Measurements from ENCODE around the gene FUCA2. TPM values are rescaled to one million over a fixed set of nuclear protein-coding genes. Genes with fewer than 3 reads are reported as not detected.

FUCA2 gene
- total RNA-seq, 1 experiment from 2014 or later: 48.5 TPM

DNA sequence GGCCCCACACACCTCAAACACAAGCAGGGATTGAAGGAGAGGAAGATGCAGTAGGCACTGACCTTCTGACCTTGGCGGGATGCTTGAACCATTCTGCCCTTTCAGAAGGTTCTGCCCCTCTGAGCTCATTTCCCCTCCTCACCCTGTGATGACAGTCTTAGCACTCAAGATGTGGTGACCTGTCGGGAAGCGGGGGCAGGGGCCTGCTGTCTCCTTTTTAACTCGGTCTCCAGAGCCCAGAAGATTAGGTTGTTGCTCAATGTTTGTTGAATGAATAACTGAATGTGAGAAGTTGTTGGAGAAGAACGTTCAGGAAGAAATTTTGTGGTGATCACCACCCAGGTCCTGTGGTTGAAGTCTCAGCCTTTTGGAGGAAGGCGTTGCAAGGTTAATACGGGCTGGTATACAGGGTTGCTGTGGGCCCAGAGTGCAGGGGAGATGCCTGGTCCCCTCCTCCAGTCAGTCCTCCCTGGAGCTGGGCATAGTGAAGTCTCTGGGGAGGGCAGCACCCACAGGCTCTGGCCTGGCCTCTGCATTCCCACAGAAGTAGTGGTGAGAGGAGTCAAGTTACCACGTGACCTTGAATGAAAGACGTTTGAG, 49.7 kb upstream of the FUCA2 start (continued):
- TF ChIP-seq IRF1 (CRISPR knock-in tag; IDR thresholded peaks at IDR 0.05): no peak
- TF ChIP-seq ZBTB21 (CRISPR knock-in tag; IDR thresholded peaks at IDR 0.05; ENCODE audit: borderline replicate concordance): no peak

GRCh38 chr6:143559051-143559660, 47.6 kb upstream of the FUCA2 start:
- peaks cover 10% of the 10 kb centered on the region for H3K4me1 Mint-ChIP-seq
- no peaks in the 10 kb centered on the region for H3K36me3 Mint-ChIP-seq
- TF ChIP-seq SMAD4 (CRISPR knock-in tag; IDR thresholded peaks at IDR 0.05): no peak
- TF ChIP-seq, protein P1, sequence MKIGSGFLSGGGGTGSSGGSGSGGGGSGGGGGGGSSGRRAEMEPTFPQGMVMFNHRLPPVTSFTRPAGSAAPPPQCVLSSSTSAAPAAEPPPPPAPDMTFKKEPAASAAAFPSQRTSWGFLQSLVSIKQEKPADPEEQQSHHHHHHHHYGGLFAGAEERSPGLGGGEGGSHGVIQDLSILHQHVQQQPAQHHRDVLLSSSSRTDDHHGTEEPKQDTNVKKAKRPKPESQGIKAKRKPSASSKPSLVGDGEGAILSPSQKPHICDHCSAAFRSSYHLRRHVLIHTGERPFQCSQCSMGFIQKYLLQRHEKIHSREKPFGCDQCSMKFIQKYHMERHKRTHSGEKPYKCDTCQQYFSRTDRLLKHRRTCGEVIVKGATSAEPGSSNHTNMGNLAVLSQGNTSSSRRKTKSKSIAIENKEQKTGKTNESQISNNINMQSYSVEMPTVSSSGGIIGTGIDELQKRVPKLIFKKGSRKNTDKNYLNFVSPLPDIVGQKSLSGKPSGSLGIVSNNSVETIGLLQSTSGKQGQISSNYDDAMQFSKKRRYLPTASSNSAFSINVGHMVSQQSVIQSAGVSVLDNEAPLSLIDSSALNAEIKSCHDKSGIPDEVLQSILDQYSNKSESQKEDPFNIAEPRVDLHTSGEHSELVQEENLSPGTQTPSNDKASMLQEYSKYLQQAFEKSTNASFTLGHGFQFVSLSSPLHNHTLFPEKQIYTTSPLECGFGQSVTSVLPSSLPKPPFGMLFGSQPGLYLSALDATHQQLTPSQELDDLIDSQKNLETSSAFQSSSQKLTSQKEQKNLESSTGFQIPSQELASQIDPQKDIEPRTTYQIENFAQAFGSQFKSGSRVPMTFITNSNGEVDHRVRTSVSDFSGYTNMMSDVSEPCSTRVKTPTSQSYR (CRISPR knock-in tag; IDR thresholded peaks at IDR 0.05): no peak
- TF ChIP-seq NFATC4 (CRISPR knock-in tag; IDR thresholded peaks at IDR 0.05): no peak
- no peak for TF ChIP-seq NR1H2 (CRISPR knock-in tag; IDR thresholded peaks at IDR 0.05)
- no peak for TF ChIP-seq ZNF138 (CRISPR knock-in tag; conservative IDR thresholded peaks at IDR 0.05)
- no peak for TF ChIP-seq OVOL2 (CRISPR knock-in tag; IDR thresholded peaks at IDR 0.05; ENCODE audit: borderline replicate concordance)
- no peak for TF ChIP-seq JUN (CRISPR knock-in tag; IDR thresholded peaks at IDR 0.05)
- TF ChIP-seq, protein P2, sequence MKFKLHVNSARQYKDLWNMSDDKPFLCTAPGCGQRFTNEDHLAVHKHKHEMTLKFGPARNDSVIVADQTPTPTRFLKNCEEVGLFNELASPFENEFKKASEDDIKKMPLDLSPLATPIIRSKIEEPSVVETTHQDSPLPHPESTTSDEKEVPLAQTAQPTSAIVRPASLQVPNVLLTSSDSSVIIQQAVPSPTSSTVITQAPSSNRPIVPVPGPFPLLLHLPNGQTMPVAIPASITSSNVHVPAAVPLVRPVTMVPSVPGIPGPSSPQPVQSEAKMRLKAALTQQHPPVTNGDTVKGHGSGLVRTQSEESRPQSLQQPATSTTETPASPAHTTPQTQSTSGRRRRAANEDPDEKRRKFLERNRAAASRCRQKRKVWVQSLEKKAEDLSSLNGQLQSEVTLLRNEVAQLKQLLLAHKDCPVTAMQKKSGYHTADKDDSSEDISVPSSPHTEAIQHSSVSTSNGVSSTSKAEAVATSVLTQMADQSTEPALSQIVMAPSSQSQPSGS (CRISPR knock-in tag; IDR thresholded peaks at IDR 0.05; ENCODE audit: borderline replicate concordance, low read depth): no peak
- no peak for TF ChIP-seq E2F4 (CRISPR knock-in tag; IDR thresholded peaks at IDR 0.05; ENCODE audit: borderline replicate concordance, low read depth)
- TF ChIP-seq HMGA2 (CRISPR knock-in tag; IDR thresholded peaks at IDR 0.05): no peak
- TF ChIP-seq STAT6 (CRISPR knock-in tag; conservative IDR thresholded peaks at IDR 0.05; ENCODE audit: low read depth): no peak
- no peak for TF ChIP-seq ZBTB21 (CRISPR knock-in tag; IDR thresholded peaks at IDR 0.05; ENCODE audit: borderline replicate concordance)
- TF ChIP-seq SP1 (CRISPR knock-in tag; conservative IDR thresholded peaks at IDR 0.05): no peak
- no peak for TF ChIP-seq JAZF1 (CRISPR knock-in tag; IDR thresholded peaks at IDR 0.05)
- no peak for ATAC-seq
- no peak overlapping the region for H3K4me3 Mint-ChIP-seq
- H3K9me3 Mint-ChIP-seq: 0 out of 2 replicates have a peak, but pooled peaks cover 3% of the 10 kb centered on the region
- no peak for DNase-seq (ENCODE audit: low spot score)
- ChIA-PET POLR2A (interaction anchor here (0.6 kb wide), 1 partner anchor 634 kb away, joined by 3 read pairs; no protein-coding TSS in a partner anchor), CTCF (no interaction called here)
- H3K27me3 Mint-ChIP-seq (ENCODE audit: low read depth): peaks cover 3% of the 10 kb centered on the region; the same call in 1 of the 2 replicates
- no peak overlapping the region for H3K27ac Mint-ChIP-seq

Data from WTC11 (cell line).